Loucy (cell line): ENCODE data around the gene RGS12.

ENCODE experiments used
- H2AFZ ChIP-seq: fragments of 200-600 bp; sonication (generic); 2 replicates; pipeline ENCODE4 v1.6.0; 2016; ENCODE audit warnings: antibody characterized with exemption, mild to moderate bottlenecking, low read length, moderate library complexity
- H3F3A ChIP-seq: fragments of 200-600 bp; 2 replicates; pipeline ENCODE4 v1.6.0; 2016; ENCODE audit warnings: antibody characterized with exemption, low read depth, mild to moderate bottlenecking
- H3K27me3 ChIP-seq: fragments of 200-600 bp; sonication (generic); 2 replicates; pipeline ENCODE4 v1.6.1; 2014; ENCODE audit warnings: low read length, mild to moderate bottlenecking; ENCODE audit not compliant: insufficient read depth, poor library complexity, severe bottlenecking
- H3K36me3 ChIP-seq: fragments of 200-600 bp; sonication (generic); 2 replicates; pipeline ENCODE4 v1.6.1; 2016; ENCODE audit warnings: low read length; ENCODE audit not compliant: insufficient read depth
- H3K4me1 ChIP-seq: fragments of 200-600 bp; sonication (generic); 2 replicates; pipeline ENCODE4 v1.5.1; 2014; ENCODE audit warnings: low read length, mild to moderate bottlenecking; ENCODE audit not compliant: insufficient read depth, poor library complexity, severe bottlenecking
- H3K4me2 ChIP-seq: fragments of 200-600 bp; sonication (generic); 2 replicates; pipeline ENCODE4 v1.6.0; 2014; ENCODE audit warnings: antibody characterized with exemption, low read length, low read depth, mild to moderate bottlenecking; ENCODE audit not compliant: poor library complexity, severe bottlenecking
- H3K4me3 ChIP-seq: fragments of 200-600 bp; sonication (generic); 2 replicates; pipeline ENCODE4 v1.5.1; 2014; ENCODE audit warnings: low read length, mild to moderate bottlenecking, mixed read lengths; ENCODE audit not compliant: poor library complexity, severe bottlenecking
- H3K79me2 ChIP-seq: fragments of 200-600 bp; sonication (generic); 2 replicates; pipeline ENCODE4 v1.6.1; 2014; ENCODE audit warnings: low read length; ENCODE audit not compliant: insufficient read depth
- H3K9ac ChIP-seq: fragments of 200-600 bp; sonication (generic); 2 replicates; pipeline ENCODE4 v1.6.0; 2014; ENCODE audit warnings: mild to moderate bottlenecking, low read depth, low read length, moderate library complexity; ENCODE audit not compliant: poor library complexity, severe bottlenecking
- H3K9me2 ChIP-seq: fragments of 200-600 bp; sonication (generic); replicated peaks from 2 replicates; pipeline ENCODE4 v1.6.1; 2016; ENCODE audit warnings: low read depth, low read length, mixed read lengths
- H3K9me3 ChIP-seq: fragments of 200-600 bp; sonication (generic); 2 replicates; pipeline ENCODE4 v1.6.1; 2014; ENCODE audit warnings: mild to moderate bottlenecking, antibody characterized with exemption, low read length, low read depth; ENCODE audit not compliant: insufficient read depth
- H4K20me1 ChIP-seq: fragments of 200-600 bp; sonication (generic); 2 replicates; pipeline ENCODE4 v1.6.0; 2014; ENCODE audit warnings: antibody characterized with exemption, low read length, mild to moderate bottlenecking; ENCODE audit not compliant: insufficient read depth, poor library complexity, severe bottlenecking
- CTCF ChIP-seq: fragments of 200-600 bp; sonication (generic); conservative IDR thresholded peaks from 2 replicates; pipeline ENCODE4 v1.5.1; 2014; ENCODE audit warnings: mild to moderate bottlenecking, antibody characterized with exemption, low read length
- EZH2phosphoT487 ChIP-seq: fragments of 200-600 bp; IDR thresholded peaks from 2 replicates; pipeline ENCODE4 v1.6.1; 2018; ENCODE audit warnings: antibody characterized with exemption, mild to moderate bottlenecking, moderate library complexity, borderline replicate concordance

Gene RGS12

GRCh38 chr4:3335982-3336381 lies 43.2 kb downstream of the RGS12 start:
- Histone ChIP-seq H2AFZ (no peak overlapping the region), H3K36me3 (peaks cover 6% of the 10 kb centered on the region; the same call in 1 of the 2 replicates), H3K4me3 (no peak overlapping the region), H3K79me2 (peaks cover 93% of the 10 kb centered on the region), H3K27me3 (no peaks in the 10 kb centered on the region), H3K9me3 (no peaks in the 10 kb centered on the region), H3F3A (no peaks in the 10 kb centered on the region), H4K20me1 (peaks cover 15% of the 10 kb centered on the region), H3K9ac (no peak overlapping the region), H3K4me2 (no peak overlapping the region), H3K9me2 (no peaks in the 10 kb centered on the region), H3K4me1 (peaks cover 6% of the 10 kb centered on the region)
- TF ChIP-seq EZH2phosphoT487 (no peak), CTCF (no peak)

GRCh38 chr4:3336382-3337356 lies 43.8 kb downstream of the RGS12 start:
- TF ChIP-seq EZH2phosphoT487, result no peak
- TF ChIP-seq CTCF, result no peak
- Histone ChIP-seq H3K4me3 (no peak overlapping the region), H3F3A (no peaks in the 10 kb centered on the region), H3K79me2 (peaks cover 89% of the 10 kb centered on the region), H3K27me3 (no peaks in the 10 kb centered on the region), H3K9ac (no peak overlapping the region), H3K36me3 (peaks cover 6% of the 10 kb centered on the region; the same call in 1 of the 2 replicates), H3K4me1 (peaks cover 7% of the 10 kb centered on the region), H3K9me2 (no peaks in the 10 kb centered on the region), H3K9me3 (no peaks in the 10 kb centered on the region), H4K20me1 (peaks cover 15% of the 10 kb centered on the region), H3K4me2 (no peak overlapping the region), H2AFZ (no peak overlapping the region)

- Histone ChIP-seq H2AFZ (no peak overlapping the region), H3K9ac (no peak overlapping the region), H3K36me3 (peaks cover 6% of the 10 kb centered on the region; the same call in 1 of the 2 replicates), H4K20me1 (peaks cover 15% of the 10 kb centered on the region), H3K9me2 (no peaks in the 10 kb centered on the region), H3K4me2 (no peak overlapping the region), H3K4me1 (peaks cover 12% of the 10 kb centered on the region), H3K79me2 (peaks cover 82% of the 10 kb centered on the region), H3F3A (peaks cover 3% of the 10 kb centered on the region; the same call in 1 of the 2 replicates), H3K4me3 (no peak overlapping the region), H3K27me3 (no peaks in the 10 kb centered on the region), H3K9me3 (no peaks in the 10 kb centered on the region)
- TF ChIP-seq EZH2phosphoT487 (no peak), CTCF (no peak)
Observed at GRCh38 chr4:3337357-3337732, 44.5 kb downstream of the RGS12 start.
